ENCODE results near the gene GALNT2.
A peak's percentile ranks its signal among the peaks of the same experiment; 100 is the strongest.

The GALNT2 gene

GRCh38 chr1:230120921-230121381, 53.9 kb downstream of the GALNT2 start:
- Histone ChIP-seq H3K27me3 (replicated peaks; ENCODE audit: control insufficient read depth, insufficient read depth, low read length) (no peaks in the 10 kb centered on the region), H3K36me3 (ENCODE audit: control insufficient read depth, insufficient read depth, low read length) (no peaks in the 10 kb centered on the region; the same call in 1 of the 2 replicates), H3K4me3 (replicated peaks; ENCODE audit: low read depth, low read length) (no peak overlapping the region)
- DNase-seq (ENCODE audit: extremely low read depth, insufficient read length): no peak
- TF ChIP-seq CTCF (IDR thresholded peaks at IDR 0.05; ENCODE audit: insufficient read depth, low read length, poor library complexity, severe bottlenecking): peak; percentile 46

- DNase-seq (ENCODE audit: extremely low read depth, insufficient read length): no peak
- TF ChIP-seq CTCF (IDR thresholded peaks at IDR 0.05; ENCODE audit: insufficient read depth, low read length, poor library complexity, severe bottlenecking): no peak
- H3K36me3 ChIP-seq (ENCODE audit: control insufficient read depth, insufficient read depth, low read length): no peaks in the 10 kb centered on the region; the same call in 1 of the 2 replicates
- H3K4me3 ChIP-seq (replicated peaks; ENCODE audit: low read depth, low read length): no peak overlapping the region
- no peaks in the 10 kb centered on the region for H3K27me3 ChIP-seq (replicated peaks; ENCODE audit: control insufficient read depth, insufficient read depth, low read length)
These were observed 54.9 kb downstream of the GALNT2 start for GRCh38 chr1:230121950-230122349.

- Histone ChIP-seq H3K4me3 (replicated peaks; ENCODE audit: low read depth, low read length) (peak overlapping the region; percentile 2), H3K27me3 (replicated peaks; ENCODE audit: control insufficient read depth, insufficient read depth, low read length) (no peaks in the 10 kb centered on the region), H3K36me3 (ENCODE audit: control insufficient read depth, insufficient read depth, low read length) (no peaks in the 10 kb centered on the region; the same call in 1 of the 2 replicates)
- no peak for TF ChIP-seq CTCF (IDR thresholded peaks at IDR 0.05; ENCODE audit: insufficient read depth, low read length, poor library complexity, severe bottlenecking)
- DNase-seq (ENCODE audit: extremely low read depth, insufficient read length): no peak
These were observed 55.6 kb downstream of the GALNT2 start for GRCh38 chr1:230122366-230123279.

- Histone ChIP-seq H3K27me3 (replicated peaks; ENCODE audit: control insufficient read depth, insufficient read depth, low read length) (no peaks in the 10 kb centered on the region), H3K4me3 (replicated peaks; ENCODE audit: low read depth, low read length) (peak overlapping the region; percentile 16), H3K36me3 (ENCODE audit: control insufficient read depth, insufficient read depth, low read length) (no peaks in the 10 kb centered on the region; the same call in 1 of the 2 replicates)
- TF ChIP-seq CTCF (IDR thresholded peaks at IDR 0.05; ENCODE audit: insufficient read depth, low read length, poor library complexity, severe bottlenecking): no peak
- peak; percentile 83 for DNase-seq (ENCODE audit: extremely low read depth, insufficient read length)
These were observed 56.5 kb downstream of the GALNT2 start for GRCh38 chr1:230123280-230124185.

GRCh38 chr1:230124186-230125128, 57.4 kb downstream of the GALNT2 start:
- peak overlapping the region; percentile 16; the same call in 1 of the 2 replicates for H3K4me3 ChIP-seq (replicated peaks; ENCODE audit: low read depth, low read length)
- H3K27me3 ChIP-seq (replicated peaks; ENCODE audit: control insufficient read depth, insufficient read depth, low read length): no peaks in the 10 kb centered on the region
- no peak for TF ChIP-seq CTCF (IDR thresholded peaks at IDR 0.05; ENCODE audit: insufficient read depth, low read length, poor library complexity, severe bottlenecking)
- no peak for DNase-seq (ENCODE audit: extremely low read depth, insufficient read length)
- no peaks in the 10 kb centered on the region; the same call in 1 of the 2 replicates for H3K36me3 ChIP-seq (ENCODE audit: control insufficient read depth, insufficient read depth, low read length)
